Kidney capillary endothelial cell (primary cell): Measurements from ENCODE around the gene C18orf54.
"Not testable (repeated sequence)": the region's sequence is repeated elsewhere in the genome, so short reads cannot be mapped to it uniquely, and the experiment has no call there.

Source experiments
- DNase-seq: peaks from one replicate; pipeline ENCODE4 v3.0.0-alpha.2; 2018; ENCODE audit warnings: low spot score

The C18orf54 gene

GRCh38 chr18:54357660-54358494 lies at the start of gene C18orf54, which contains the start of gene STARD6:
C18orf54 (plus strand) TSS chr18:54357906; CDS start chr18:54360573, 2,667 bp downstream.
STARD6 (minus strand) TSS chr18:54357858; CDS start chr18:54354573, 3,285 bp downstream.
- DNase-seq: peak; percentile 89

GRCh38 chr18:54309564-54309963 lies 48.1 kb upstream of the C18orf54 start:
- DNase-seq: not testable (repeated sequence)

- no peak for DNase-seq
Measured at GRCh38 chr18:54316071-54316820, 41.5 kb upstream of the C18orf54 start.

- DNase-seq: no peak
Measured at GRCh38 chr18:54323561-54323960, 34.1 kb upstream of the C18orf54 start.

GRCh38 chr18:54323970-54324369 lies 33.7 kb upstream of the C18orf54 start:
- DNase-seq: no peak

- no peak for DNase-seq
Measured at GRCh38 chr18:54327818-54328217, 29.9 kb upstream of the C18orf54 start.

- DNase-seq: no peak
Measured at GRCh38 chr18:54329787-54330186, 27.9 kb upstream of the C18orf54 start.

GRCh38 chr18:54330768-54331548 lies 26.7 kb upstream of the C18orf54 start:
- DNase-seq: no peak

GRCh38 chr18:54335638-54336173 lies 22.0 kb upstream of the C18orf54 start:
- no peak for DNase-seq

GRCh38 chr18:54338230-54338629 lies 19.5 kb upstream of the C18orf54 start:
- DNase-seq: no peak

- no peak for DNase-seq
Measured at GRCh38 chr18:54351186-54351585, 6.5 kb upstream of the C18orf54 start.

GRCh38 chr18:54357082-54357659 lies 535 bp upstream of the C18orf54 start:
- DNase-seq: no peak

GRCh38 chr18:54358495-54359040 lies 862 bp downstream of the C18orf54 start:
- peak; percentile 21 for DNase-seq

- peak; percentile 7 for DNase-seq
Measured at GRCh38 chr18:54359233-54359632, 1.5 kb downstream of the C18orf54 start.

- DNase-seq: no peak
Measured at GRCh38 chr18:54360406-54360805, 2.7 kb downstream of the C18orf54 start.

- no peak for DNase-seq
Measured at GRCh38 chr18:54378057-54378456, 20.4 kb downstream of the C18orf54 start.

- no peak for DNase-seq
Measured at GRCh38 chr18:54381640-54382039, 23.9 kb downstream of the C18orf54 start.

- DNase-seq: no peak
Measured at GRCh38 chr18:54382076-54382475, 24.4 kb downstream of the C18orf54 start.

- DNase-seq: no peak
Measured at GRCh38 chr18:54382733-54383252, 25.1 kb downstream of the C18orf54 start.

GRCh38 chr18:54386043-54386442 lies 28.3 kb downstream of the C18orf54 start:
- DNase-seq: no peak
